ENCODE results near the gene IRF6.

GRCh38 chr1:209850342-209850979 lies 44.5 kb upstream of the IRF6 start:
- peak; percentile 18 to 55 (median 49) for TF ChIP-seq CTCF (IDR thresholded peaks at IDR 0.05)
- TF ChIP-seq POLR2A (IDR thresholded peaks at IDR 0.05): no peak

Measured in adrenal gland (tissue), 5 donors.